LNCaP clone FGC (cell line): Measurements from ENCODE around the gene SHB.
"Not testable (repeated sequence)": the region's sequence is repeated elsewhere in the genome, so short reads cannot be mapped to it uniquely, and the experiment has no call there.

Experiments used
- DNase-seq: peaks from one replicate; pipeline ENCODE4 v3.0.0-alpha.2; 2011; ENCODE audit warnings: low read depth
- H3K4me3 ChIP-seq: 2 replicates; pipeline ENCODE4 v1.5.1; 2011; ENCODE audit warnings: mild to moderate bottlenecking, low read depth, low read length, control low read depth
- CTCF ChIP-seq: IDR thresholded peaks from 2 replicates; pipeline ENCODE4 v1.5.1; 2012; ENCODE audit warnings: mild to moderate bottlenecking; ENCODE audit not compliant: control insufficient read depth, insufficient read depth; ENCODE audit errors: extremely low read depth

Gene SHB

DNA sequence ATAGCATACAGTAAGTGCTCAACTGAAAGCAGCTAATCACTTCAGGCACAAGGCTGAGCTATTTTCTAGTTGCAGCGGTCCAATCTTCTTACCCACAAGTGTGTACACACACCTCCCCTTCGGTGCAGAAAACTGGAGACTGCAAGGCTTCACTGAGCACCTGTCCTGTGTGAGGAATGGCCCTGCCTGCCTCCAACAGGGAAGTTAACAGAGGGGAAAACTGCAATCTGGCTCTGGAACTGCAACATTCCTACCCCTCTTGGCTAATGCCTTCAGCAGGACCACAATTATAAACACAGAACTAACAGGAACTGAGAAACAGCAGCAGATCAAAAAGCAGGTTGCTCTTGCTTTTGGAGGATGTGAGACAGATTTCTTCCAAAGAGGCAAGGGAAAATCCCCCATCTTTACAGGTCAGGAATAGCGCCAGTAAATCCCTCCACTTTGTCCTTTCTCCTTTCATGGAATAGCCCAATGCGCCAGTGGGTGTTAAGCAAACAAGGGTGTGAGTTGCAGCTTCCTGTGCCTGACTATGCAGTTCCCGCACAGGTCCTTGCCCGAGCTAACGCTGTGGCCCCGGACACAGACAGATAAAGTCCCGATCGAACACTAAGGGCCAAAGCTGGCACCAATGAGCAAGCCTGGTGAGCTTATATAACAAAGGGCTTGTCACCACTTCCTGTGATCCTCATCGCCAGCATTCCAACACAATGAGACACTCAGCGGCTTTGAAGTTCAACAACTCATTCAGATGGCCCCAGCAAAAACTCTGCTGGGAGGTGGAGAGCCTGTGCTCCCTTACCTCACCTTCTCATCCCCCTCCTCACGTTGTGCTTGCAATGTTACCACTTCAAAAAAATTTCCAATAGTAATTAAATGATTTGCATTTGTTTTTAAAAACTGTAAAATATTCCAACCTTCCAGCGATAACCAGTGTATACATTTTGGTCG, 21.5 kb downstream of the SHB start:
- no peak for TF ChIP-seq CTCF
- H3K4me3 ChIP-seq: peak overlapping the region; percentile 1; the same call in 1 of the 2 replicates

GRCh38 chr9:38046661-38047300, 22.2 kb downstream of the SHB start:
- H3K4me3 ChIP-seq: peak overlapping the region; percentile 1
- DNase-seq: peak; percentile 82
- no peak for TF ChIP-seq CTCF

More for the DNA sequence above, 21.5 kb downstream of the SHB start:
- DNase-seq: peak; percentile 67

DNA sequence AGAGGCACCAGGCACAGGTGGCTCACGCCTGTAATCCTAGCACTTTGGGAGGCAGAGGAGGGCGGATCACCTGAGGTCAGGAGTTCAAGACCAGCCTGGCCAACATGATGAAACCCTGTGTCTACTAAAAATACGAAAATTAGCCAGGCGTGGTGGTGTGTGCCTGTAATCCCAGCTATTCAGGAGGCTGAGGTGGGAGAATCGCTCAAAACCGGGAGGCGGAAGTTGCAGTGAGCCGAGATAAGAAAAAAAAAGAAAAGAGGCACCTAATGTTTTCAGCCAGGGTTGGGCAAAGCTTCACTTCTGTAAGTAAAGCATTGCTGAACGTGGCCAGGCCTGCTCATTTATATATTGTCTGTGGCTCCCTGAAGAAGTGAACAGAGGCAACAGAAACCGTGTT, 23.1 kb downstream of the SHB start:
- DNase-seq: not testable (repeated sequence)
- 0 out of 2 replicates have a peak overlapping the region, but pooled peaks have one; percentile 1 for H3K4me3 ChIP-seq

- no peak for TF ChIP-seq CTCF
- no peak for DNase-seq
- no peak overlapping the region for H3K4me3 ChIP-seq
Observed at GRCh38 chr9:38044706-38045105, 24.3 kb downstream of the SHB start.

DNA sequence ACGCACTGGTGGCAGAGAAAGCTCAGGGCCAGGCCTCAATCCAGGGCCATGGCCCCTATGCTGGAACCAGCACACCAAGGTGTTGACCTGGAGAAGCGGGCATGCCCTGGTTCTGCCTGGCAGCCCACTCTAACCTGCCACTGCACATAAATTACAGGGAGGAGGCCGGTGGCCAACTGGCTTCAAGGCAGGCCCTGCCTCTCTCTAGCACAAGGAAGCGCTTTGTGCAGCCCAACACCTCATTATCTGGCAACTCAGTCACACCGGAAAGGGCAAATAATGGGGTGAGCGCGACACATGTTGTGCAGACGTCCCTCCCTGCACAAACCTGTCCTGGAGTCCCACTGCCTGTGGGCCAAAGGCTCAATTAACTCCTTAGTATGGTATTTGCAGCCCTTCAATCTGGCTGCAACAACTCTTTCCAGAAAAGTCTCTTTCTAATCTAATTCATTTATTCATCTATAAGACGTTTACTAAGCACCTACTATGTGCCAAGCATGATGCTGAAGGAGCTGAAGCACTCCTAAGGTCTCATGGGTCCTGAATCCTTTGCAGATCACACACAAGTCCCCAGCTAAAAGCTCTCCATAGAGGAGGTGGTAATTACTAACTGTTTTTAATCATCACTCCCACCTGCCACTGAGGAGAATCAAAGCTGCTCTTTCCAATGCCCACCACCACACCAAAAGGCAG, 24.9 kb downstream of the SHB start:
- TF ChIP-seq CTCF: no peak
- DNase-seq: no peak
- H3K4me3 ChIP-seq: no peak overlapping the region

DNA sequence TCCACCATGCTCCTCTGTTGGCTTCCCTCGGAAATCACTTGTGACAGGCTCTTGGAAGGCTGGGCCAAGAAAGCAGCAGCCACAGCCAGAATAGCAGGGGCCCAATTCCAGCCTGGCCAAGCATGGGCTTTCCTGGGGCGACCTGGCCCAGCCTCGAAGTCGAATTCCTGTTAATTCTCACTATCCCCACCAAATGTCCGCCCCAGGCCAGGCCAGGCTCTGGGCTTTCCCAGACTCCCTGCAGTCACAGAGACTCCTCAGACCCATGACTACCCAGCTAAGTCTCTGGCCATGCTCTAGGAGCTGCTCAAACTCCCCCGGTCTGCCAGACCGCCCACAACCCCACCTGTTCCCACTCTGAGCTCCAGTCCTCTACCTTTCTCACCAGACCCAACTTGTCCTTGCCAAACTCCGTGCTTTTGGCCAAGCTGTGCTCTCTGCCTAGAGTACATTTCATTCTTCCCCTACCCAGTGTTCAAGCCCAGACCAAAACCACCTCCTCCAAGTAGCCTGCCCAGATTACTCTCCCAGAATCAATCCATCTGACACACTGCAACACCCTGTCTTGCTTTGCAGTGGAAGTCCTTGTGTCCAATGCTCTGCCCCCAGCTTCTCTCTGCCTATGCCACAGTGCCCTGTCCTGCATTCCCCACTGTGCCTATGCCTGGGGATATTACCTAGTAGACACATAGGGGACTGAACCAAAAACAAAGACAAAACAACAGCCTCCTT, 26.2 kb downstream of the SHB start:
- no peak for TF ChIP-seq CTCF
- no peak for DNase-seq
- no peak overlapping the region for H3K4me3 ChIP-seq
